Mucosa of gallbladder (tissue), 1 donor: ENCODE results near the gene DRAP1. TPM values are rescaled to one million over a fixed set of nuclear protein-coding genes. Genes with fewer than 3 reads are reported as not detected.
"Not testable (repeated sequence)": the region's sequence is repeated elsewhere in the genome, so short reads cannot be mapped to it uniquely, and the experiment has no call there.

Source experiments
- DNase-seq: peaks from one replicate; pipeline ENCODE4 v3.0.0-alpha.2; 2020; ENCODE audit warnings: low spot score
- total RNA-seq: library from RNA; stranded (reverse); gene quantifications from one replicate; pipeline ENCODE4 v1.2.1, GENCODE V29; 2021
- donor health status: DM: no; HTN: no; CAD: no.

The DRAP1 gene
- total RNA-seq, 1 donor from 2014 or later, result 90.1 TPM

- DNase-seq, result no peak
Observed at GRCh38 chr11:65931773-65932557, 12.7 kb downstream of the DRAP1 start.

- no peak for DNase-seq
Observed at GRCh38 chr11:65932558-65932919, 13.3 kb downstream of the DRAP1 start.

- no peak for DNase-seq
Observed at GRCh38 chr11:65934014-65934413, 14.8 kb downstream of the DRAP1 start.

GRCh38 chr11:65937766-65938165 lies 18.5 kb downstream of the DRAP1 start:
- no peak for DNase-seq

GRCh38 chr11:65941720-65942310 lies 22.6 kb downstream of the DRAP1 start:
- DNase-seq, result no peak

- no peak for DNase-seq
Observed at GRCh38 chr11:65942531-65942930, 23.3 kb downstream of the DRAP1 start.

GRCh38 chr11:65944191-65944590 lies 25.0 kb downstream of the DRAP1 start:
- no peak for DNase-seq

- no peak for DNase-seq
Observed at GRCh38 chr11:65944767-65945166, 25.5 kb downstream of the DRAP1 start.

GRCh38 chr11:65945430-65945911 lies 26.2 kb downstream of the DRAP1 start, which contains the start of gene TSGA10IP:
Gene TSGA10IP (plus strand): TSS chr11:65945480. CDS start chr11:65945676, 196 bp downstream.
- DNase-seq, result no peak

- DNase-seq, result no peak
Observed at GRCh38 chr11:65945941-65946558, 26.8 kb downstream of the DRAP1 start.

- no peak for DNase-seq
Observed at GRCh38 chr11:65946655-65947054, 27.4 kb downstream of the DRAP1 start.

GRCh38 chr11:65947133-65947532 lies 27.9 kb downstream of the DRAP1 start:
- no peak for DNase-seq

- no peak for DNase-seq
Observed at GRCh38 chr11:65947603-65948125, 28.4 kb downstream of the DRAP1 start.

- not testable (repeated sequence) for DNase-seq
Observed at GRCh38 chr11:65950711-65951110, 31.5 kb downstream of the DRAP1 start.

GRCh38 chr11:65951641-65952040 lies 32.4 kb downstream of the DRAP1 start:
- not testable (repeated sequence) for DNase-seq

GRCh38 chr11:65952052-65952521 lies 32.9 kb downstream of the DRAP1 start:
- DNase-seq, result no peak

- DNase-seq, result no peak
Observed at GRCh38 chr11:65953471-65953870, 34.2 kb downstream of the DRAP1 start.

- DNase-seq, result no peak
Observed at GRCh38 chr11:65954771-65955170, 35.5 kb downstream of the DRAP1 start.

- DNase-seq, result no peak
Observed at GRCh38 chr11:65958291-65958690, 39.1 kb downstream of the DRAP1 start.

- DNase-seq, result no peak
Observed at GRCh38 chr11:65958774-65959420, 39.7 kb downstream of the DRAP1 start.

GRCh38 chr11:65960824-65961266 lies 41.6 kb downstream of the DRAP1 start:
- DNase-seq, result no peak
